Esophagus squamous epithelium (tissue), 5 donors: ENCODE data around the gene GALNT10. TPM values are rescaled to one million over a fixed set of nuclear protein-coding genes. Genes with fewer than 3 reads are reported as not detected.

ENCODE experiments used
- DNase-seq: peaks from one replicate; lab custom pipeline; 2025; lab: John Stamatoyannopoulos, UW
- H3K27ac ChIP-seq, 4 donors: fragments of 200-600 bp; sonication (generic); one replicate each; pipeline ENCODE4 v1.5.1; 2016 to 2019; ENCODE audit warnings: mild to moderate bottlenecking in 1 of 4
- H3K27me3 ChIP-seq, 4 donors: fragments of 200-600 bp; sonication (generic); 1 replicate in 3 of 4; 2 replicates in 1 of 4; pipeline versions ENCODE4 v1.5.1 to v1.6.0; 2017 to 2021; ENCODE audit warnings: antibody characterized with exemption in 1 of 4
- H3K36me3 ChIP-seq, 3 donors: fragments of 200-600 bp; sonication (generic); one replicate each; pipeline ENCODE4 v1.5.1; 2016 to 2019
- H3K4me1 ChIP-seq, 3 donors: fragments of 200-600 bp; sonication (generic); one replicate each; pipeline ENCODE4 v1.5.1; 2017 to 2019
- H3K4me3 ChIP-seq, 4 donors: fragments of 200-600 bp; sonication (generic); 1 replicate in 3 of 4; 2 replicates in 1 of 4; pipeline ENCODE4 v1.5.1; 2016 to 2019; ENCODE audit warnings: mild to moderate bottlenecking in 2 of 4, moderate library complexity in 1 of 4
- H3K9me3 ChIP-seq, 3 donors: fragments of 200-600 bp; sonication (generic); one replicate each; pipeline ENCODE4 v1.5.1; 2016 to 2019
- CTCF ChIP-seq, 6 experiments: fragments of 450-650 bp in 4 of 6; fragments of 200-600 bp in 2 of 6; sonication (generic) in 2 of 6; IDR thresholded peaks; one replicate each; pipeline ENCODE4 v1.5.1; 2016 to 2019; ENCODE audit warnings: antibody characterized with exemption in 6 of 6, mild to moderate bottlenecking in 4 of 6, moderate library complexity in 4 of 6
- POLR2A ChIP-seq, 4 donors: fragments of 450-650 bp; IDR thresholded peaks; one replicate each; pipeline ENCODE4 v1.6.1; 2017; ENCODE audit warnings: antibody characterized with exemption in 4 of 4, mild to moderate bottlenecking in 4 of 4, moderate library complexity in 3 of 4
- WGBS, 2 donors: methylation state at CpG; one replicate each; pipeline ENCODE4 v1.1.5; 2018; 5-methylcytosine and 5-hydroxymethylcytosine counted together
- intact Hi-C: fragments of 100-400 bp; cut with DNase I; formaldehyde crosslinking; loops from one replicate; pipeline ENCODE4 v1.15.0; 2022
- small RNA-seq, 4 donors: library from RNA; depleted of rRNA; stranded (forward); fragments of <200 nt; gene quantifications; one replicate each; pipeline ENCODE3, GENCODE V24; 2016
- total RNA-seq, 4 donors: library from RNA; depleted of rRNA; stranded (reverse); fragments of >200 nt; gene quantifications; one replicate each; pipeline ENCODE4 v1.1.0, GENCODE V29; 2016
- donor health status: DM: yes; HTN: yes; CAD: no.

Gene GALNT10
- total RNA-seq, 4 donors from 2014 or later, result 3.6 to 47.2 (median 9.0) TPM

DNA sequence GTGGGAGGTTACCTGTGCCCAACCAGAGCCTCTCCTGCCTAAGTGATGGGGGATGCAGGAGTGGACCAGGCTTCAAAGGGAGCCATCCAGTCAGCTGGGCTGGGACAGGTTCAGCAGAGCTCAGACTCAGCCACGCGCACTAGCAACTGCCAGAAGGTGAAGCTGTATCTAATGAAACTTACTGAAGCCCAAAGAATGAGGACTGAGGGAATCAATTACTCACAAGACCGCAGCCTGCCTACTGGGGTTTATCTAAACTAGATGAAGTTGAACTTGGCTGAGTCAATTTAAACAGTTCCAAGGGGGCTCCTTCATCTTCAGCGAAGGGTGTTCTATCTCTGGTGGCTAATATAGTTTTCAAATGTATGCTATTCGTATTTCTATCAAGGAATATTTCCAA is 276.1 kb downstream of the GALNT10 start:
- no peak for DNase-seq
- Histone ChIP-seq H3K27me3 (peaks cover 0 to 54% (median 2%) of the 10 kb centered on the region in 4 donors), H3K4me3 (no peak overlapping the region), H3K36me3 (no peaks in the 10 kb centered on the region), H3K4me1 (peaks cover 0 to 8% (median 0%) of the 10 kb centered on the region in 3 donors), H3K9me3 (no peaks in the 10 kb centered on the region), H3K27ac (no peak overlapping the region)
- intact Hi-C loops, result loop anchor here (5.0 kb wide), 1 partner anchor 141 kb away; no protein-coding TSS in a partner anchor
- WGBS, 2 donors, result 90 to 91% methylated on average over 5 of the region's 5 CpGs
- no peak for TF ChIP-seq POLR2A (IDR thresholded peaks at IDR 0.05)
- no peak for TF ChIP-seq CTCF (IDR thresholded peaks at IDR 0.05)

DNA sequence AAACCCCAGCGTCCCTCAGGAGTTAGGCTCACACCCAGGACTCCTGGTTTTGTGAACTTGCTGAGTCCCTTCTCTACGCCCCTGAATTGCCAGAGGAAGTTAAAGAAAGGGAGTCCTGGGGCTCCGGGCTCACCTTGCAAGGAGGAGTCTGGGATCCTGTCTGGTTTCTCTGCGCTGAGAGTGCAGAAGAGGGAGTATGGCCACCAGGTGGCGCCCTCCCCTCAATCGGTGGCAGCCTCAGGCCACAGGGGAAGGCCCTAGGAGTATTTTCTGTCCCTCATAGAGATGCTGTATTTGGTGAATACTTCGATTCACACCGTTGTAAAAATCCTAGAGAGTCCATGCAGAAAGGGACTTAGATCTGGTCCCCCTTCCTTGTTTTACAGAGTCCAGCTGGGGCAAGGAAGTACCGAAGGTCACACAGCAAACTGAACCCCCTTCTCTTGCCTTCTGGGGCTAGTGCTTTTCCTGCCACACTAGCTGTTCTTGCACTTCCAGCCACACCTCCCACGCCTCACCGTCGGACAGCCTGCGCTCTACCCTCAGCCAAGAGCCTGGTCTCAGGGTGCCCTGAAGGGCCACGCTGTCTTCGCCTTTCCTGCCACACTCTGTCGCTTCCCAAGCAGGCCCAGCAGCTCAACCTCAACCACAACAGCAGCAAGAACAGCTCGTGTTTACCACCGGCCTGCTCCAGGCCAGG is 277.3 kb downstream of the GALNT10 start:
- H3K4me1 ChIP-seq, result peaks cover 0 to 10% (median 0%) of the 10 kb centered on the region in 3 donors
- H3K36me3 ChIP-seq, result no peaks in the 10 kb centered on the region
- DNase-seq, result peak; percentile 7
- no peak overlapping the region for H3K4me3 ChIP-seq
- intact Hi-C loops, result loop anchor here (5.0 kb wide), 1 partner anchor 139 kb away; no protein-coding TSS in a partner anchor
- TF ChIP-seq CTCF (IDR thresholded peaks at IDR 0.05) (peak; percentile 74 to 95 (median 80)), POLR2A (IDR thresholded peaks at IDR 0.05) (no peak)
- no peak overlapping the region for H3K27ac ChIP-seq
- H3K9me3 ChIP-seq, result no peaks in the 10 kb centered on the region
- peaks cover 0 to 65% (median 7%) of the 10 kb centered on the region in 4 donors for H3K27me3 ChIP-seq
- WGBS, 2 donors, result 39 to 49% methylated on average over 14 to 16 of the region's 18 CpGs

DNA sequence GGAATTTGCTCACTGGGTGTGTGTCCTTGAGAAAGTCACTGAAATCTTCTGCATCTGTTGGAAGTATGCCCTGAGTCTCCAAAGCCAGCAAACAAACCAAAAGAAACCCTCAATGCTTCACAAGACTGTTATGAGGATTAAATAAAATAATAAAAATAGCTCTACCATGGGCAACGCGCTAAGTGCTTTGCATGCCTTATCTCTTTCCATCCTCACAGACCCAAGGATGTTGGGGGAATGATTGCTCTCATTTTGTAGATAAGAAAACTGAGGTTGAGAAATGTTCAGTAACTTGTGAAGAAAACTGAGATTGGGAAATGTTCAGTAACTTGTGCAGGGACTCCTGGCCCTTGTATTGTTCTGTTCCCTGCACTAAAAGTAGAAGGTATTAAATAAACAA is 279.6 kb downstream of the GALNT10 start:
- intact Hi-C loops, result no loop called here
- DNase-seq, result no peak
- Histone ChIP-seq H3K36me3 (no peaks in the 10 kb centered on the region), H3K4me3 (no peak overlapping the region), H3K9me3 (no peaks in the 10 kb centered on the region), H3K4me1 (peaks cover 5 to 33% (median 10%) of the 10 kb centered on the region in 3 donors), H3K27me3 (peaks cover 15 to 88% (median 28%) of the 10 kb centered on the region in 4 donors), H3K27ac (no peak overlapping the region)
- WGBS, 2 donors, result 70 to 72% methylated on average over 2 of the region's 2 CpGs
- TF ChIP-seq CTCF (IDR thresholded peaks at IDR 0.05) (no peak), POLR2A (IDR thresholded peaks at IDR 0.05) (no peak)

Small RNA genes lying within 50 kb of the gene (small RNA-seq; reads per million reads assigned to genes)
- gene MIR1294 (0.09 to 0.45 (median 0.27) reads per million in 4 donors), gene RN7SL655P (0 reads per million in 4 donors)

Other genes with a start within 250 kb of the GALNT10 start
- 10 to 100 TPM in 3 of 4 donors, 1 to 10 TPM in 1; 6.2 to 22.1 (median 19.5) TPM for gene FAM114A2, start 151.8 kb upstream of the GALNT10 start, total RNA-seq
- gene MFAP3, start 151.8 kb upstream of the GALNT10 start, total RNA-seq, result 10 to 100 TPM; 29.0 to 58.1 (median 45.5) TPM